HG03175 (cell line): ENCODE measurements around the gene CNOT1.

Experiments used
- ATAC-seq: cut with Tn5 transposase; IDR thresholded peaks from one replicate; pipeline ENCODE4 v1.9.1; 2021; ENCODE audit warnings: mild to moderate bottlenecking, moderate library complexity; ENCODE audit not compliant: unreplicated experiment

Gene CNOT1

GRCh38 chr16:58518980-58519368, 110.7 kb downstream of the CNOT1 start:
- no peak for ATAC-seq

DNA sequence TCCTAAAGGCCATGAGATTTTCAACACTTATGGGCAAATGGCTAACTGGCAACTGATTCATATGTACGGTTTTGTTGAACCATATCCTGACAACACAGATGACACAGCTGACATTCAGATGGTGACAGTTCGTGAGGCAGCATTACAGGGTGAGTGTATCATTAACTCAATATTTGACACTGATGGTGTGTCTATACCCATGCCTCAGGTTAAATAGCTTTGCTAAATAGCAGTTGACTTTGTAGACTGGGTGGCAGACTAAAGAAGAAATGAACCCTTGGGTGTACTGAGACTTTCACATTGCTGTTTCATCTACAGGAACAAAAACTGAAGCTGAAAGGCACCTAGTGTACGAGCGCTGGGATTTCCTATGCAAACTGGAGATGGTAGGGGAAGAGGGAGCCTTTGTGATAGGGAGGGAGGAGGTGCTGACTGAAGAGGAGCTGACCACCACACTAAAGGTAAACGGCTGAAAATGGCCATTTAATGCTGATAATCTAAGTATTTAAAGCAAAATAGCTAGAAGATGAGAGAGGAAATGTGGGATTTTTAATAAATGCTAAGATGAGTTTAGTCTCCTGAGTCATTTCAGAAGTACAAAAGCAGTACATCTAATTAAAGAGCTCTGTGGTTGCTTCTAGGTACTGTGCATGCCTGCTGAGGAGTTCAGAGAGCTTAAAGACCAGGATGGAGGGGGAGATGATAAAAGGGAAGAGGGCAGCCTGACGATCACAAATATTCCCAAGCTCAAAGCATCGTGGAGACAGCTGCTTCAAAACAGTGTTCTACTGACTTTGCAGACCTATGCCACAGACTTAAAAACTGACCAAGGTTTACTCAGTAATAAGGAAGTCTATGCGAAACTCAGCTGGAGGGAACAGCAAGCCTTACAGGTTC, 111.3 kb downstream of the CNOT1 start:
- peak; percentile 33 for ATAC-seq

DNA sequence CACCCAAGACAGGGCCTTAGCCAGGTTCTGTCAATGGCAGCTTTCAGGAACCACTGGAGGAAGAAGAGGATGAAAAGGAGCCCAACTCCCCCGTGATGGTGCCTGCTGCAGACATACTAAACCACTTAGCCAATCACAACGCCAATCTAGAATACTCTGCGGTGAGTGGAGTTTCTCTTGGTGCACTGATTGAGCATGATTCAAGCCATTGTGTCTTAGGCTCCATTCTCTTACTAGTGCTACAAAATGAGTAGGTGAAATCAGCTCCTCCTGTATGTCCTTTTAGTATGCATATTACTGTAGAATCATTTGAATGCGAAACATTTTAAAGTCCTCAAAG, 112.9 kb downstream of the CNOT1 start:
- no peak for ATAC-seq

DNA sequence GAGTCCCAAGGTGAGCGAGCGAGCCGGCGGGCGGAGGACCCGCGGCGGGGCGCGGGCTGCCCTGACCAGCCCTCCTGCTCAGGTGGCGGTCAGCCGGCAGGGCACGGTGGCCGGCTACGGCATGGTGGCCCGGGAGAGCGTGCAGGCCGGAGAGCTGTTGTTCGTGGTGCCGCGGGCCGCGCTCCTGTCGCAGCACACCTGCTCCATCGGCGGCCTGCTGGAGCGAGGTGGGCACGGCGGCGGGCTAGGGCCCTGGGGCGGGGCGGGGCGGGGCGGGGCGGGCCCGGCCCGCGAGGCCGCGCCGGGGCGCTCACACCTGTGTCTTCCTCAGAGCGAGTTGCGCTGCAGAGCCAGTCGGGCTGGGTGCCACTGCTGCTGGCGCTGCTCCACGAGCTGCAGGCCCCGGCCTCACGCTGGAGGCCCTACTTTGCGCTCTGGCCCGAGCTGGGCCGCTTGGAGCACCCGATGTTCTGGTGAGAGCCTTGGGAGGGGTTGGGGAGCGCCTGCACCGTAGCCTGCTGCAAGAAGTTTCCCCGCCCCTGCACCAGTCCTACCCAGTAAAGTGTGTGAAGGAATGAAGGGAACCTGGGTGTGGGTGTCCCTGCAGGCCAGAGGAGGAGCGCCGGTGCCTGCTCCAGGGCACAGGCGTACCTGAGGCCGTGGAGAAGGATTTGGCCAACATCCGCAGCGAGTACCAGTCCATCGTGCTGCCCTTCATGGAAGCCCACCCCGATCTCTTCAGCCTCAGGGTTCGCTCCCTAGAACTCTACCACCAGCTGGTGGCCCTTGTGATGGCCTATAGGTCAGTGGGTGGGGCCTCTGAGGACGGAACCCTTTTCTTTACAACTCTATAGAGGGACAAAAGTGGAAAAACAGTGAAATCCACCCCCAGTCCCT, 113.5 kb downstream of the CNOT1 start:
- ATAC-seq: peak; percentile 37

DNA sequence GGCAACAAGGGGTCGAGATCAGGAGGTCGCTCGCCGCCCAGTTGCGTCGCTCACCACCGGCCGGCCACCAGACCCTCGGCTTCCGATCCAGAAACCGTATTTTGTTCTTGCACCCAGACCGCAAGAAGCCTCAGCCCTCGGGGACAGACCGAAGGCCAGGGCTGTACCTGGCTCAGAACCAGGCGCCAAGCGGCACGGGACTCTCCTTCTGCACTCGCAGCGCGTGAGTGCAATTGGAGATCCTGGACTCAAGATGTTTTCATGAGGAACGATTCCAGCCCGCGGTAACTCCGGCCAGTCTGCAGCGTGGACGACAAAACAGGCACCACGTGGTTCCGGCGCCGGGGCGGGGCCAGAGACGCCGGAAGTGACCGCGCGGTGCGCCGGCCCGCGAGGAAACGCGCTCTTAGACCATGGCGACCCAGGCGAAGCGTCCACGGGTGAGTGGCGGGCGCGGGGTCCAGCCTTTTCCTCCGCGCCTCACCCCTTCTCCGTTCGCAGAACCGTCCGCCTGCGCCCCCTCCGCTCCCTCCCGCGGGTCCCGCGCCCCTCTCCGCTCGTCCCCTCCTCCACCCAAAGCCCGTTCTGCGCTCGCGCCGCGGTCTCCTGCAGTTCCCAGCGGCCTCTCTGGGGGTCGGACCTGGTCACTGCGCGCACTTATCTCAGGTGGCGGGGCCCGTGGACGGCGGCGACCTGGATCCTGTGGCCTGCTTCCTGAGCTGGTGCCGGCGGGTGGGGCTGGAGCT, 114.3 kb downstream of the CNOT1 start, which contains the start of gene SETD6:
Gene SETD6, plus strand, starts transcription at position 393 of the 746 bp plus-strand sequence. Its CDS starts 21 bp downstream, at position 414.
- peak; percentile 78 for ATAC-seq

- ATAC-seq: no peak
Measured at GRCh38 chr16:58513874-58514273, 115.8 kb downstream of the CNOT1 start.

DNA sequence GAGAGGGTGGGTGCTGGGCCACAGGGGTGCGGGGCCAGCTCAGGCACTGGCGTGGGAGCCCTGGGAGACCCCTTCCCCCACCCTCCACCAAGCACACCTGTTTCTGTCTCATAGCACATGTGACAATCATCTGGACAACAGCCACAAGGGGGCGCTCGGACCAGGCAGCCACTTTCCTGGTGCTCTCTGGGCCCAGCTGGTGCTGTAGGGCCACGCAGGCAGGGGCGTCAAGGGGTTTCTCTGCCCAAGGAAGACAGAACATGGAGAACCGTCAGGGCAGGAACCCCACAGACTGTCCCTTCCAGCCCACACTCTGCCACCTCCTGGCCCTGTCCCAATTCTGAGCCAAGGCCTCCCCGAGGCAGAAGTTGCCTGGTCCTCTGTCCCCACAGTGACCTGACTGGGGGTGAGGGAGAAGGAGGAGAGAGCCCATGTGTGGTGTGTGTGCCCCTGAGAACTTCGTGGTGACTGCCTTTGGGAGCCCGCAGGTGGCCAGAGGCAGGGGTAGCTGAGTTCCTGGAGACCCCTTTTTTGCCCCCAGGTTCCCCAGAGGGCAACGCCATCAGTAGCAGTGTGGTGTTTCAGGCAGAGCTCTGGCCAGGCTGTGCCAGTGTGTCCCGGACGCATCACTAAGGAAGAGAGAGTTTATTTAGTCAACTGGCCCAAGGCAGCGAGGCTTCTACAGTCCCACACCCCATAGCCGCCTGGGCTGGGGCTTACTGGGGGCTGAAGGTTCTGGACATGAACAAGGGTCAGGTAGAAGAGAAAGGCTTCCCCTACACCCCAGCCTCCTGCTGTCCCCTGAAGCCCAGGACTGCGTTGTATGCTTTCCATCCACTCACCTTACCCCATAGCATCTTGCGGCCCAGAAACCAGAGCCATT, 117.5 kb downstream of the CNOT1 start:
- no peak for ATAC-seq

DNA sequence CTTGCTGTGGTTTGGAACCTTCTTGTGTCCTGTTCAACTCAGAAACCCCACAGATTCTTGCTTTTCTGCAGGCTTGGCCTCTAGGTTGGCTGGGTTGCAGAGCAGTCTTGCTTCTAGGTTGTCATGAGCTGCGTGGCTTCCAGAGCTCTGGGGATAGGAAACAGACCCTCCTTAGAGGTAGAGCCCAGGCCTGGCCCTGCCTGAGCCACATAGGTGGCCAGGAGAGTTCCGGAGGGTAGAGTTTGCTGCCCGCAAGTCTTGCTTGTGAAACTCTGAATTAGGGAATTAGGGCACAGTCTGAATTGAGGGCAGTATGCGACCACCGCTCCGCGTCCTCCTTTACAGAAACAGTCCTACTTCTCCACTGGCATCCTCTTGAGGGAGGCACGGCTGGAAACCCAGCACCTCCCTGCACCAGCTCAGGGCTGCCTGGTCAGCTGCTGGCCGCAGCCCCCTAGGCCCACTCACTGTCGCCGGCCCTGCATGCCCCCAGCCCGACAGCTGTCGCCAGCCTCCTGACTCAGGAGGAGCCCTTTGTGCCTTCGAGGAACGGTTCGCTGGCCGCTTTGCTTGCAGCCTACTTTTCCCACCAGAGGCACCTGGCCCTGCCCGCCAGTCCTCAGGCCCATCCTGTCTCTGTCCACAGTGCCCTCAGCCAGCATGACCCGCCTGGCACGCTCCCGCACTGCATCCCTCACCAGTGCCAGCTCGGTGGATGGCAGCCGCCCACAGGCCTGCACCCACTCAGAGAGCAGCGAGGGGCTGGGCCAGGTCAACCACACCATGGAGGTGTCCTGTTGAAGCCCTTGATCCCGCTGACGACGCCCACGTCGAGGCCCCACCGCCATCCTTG, 118.6 kb downstream of the CNOT1 start:
- ATAC-seq: no peak

GRCh38 chr16:58510097-58510775, 119.4 kb downstream of the CNOT1 start:
- no peak for ATAC-seq

- ATAC-seq: no peak
Measured at GRCh38 chr16:58509256-58510096, 120.2 kb downstream of the CNOT1 start.

GRCh38 chr16:58508671-58509251, 120.9 kb downstream of the CNOT1 start:
- no peak for ATAC-seq

- no peak for ATAC-seq
Measured at GRCh38 chr16:58507963-58508670, 121.5 kb downstream of the CNOT1 start.

DNA sequence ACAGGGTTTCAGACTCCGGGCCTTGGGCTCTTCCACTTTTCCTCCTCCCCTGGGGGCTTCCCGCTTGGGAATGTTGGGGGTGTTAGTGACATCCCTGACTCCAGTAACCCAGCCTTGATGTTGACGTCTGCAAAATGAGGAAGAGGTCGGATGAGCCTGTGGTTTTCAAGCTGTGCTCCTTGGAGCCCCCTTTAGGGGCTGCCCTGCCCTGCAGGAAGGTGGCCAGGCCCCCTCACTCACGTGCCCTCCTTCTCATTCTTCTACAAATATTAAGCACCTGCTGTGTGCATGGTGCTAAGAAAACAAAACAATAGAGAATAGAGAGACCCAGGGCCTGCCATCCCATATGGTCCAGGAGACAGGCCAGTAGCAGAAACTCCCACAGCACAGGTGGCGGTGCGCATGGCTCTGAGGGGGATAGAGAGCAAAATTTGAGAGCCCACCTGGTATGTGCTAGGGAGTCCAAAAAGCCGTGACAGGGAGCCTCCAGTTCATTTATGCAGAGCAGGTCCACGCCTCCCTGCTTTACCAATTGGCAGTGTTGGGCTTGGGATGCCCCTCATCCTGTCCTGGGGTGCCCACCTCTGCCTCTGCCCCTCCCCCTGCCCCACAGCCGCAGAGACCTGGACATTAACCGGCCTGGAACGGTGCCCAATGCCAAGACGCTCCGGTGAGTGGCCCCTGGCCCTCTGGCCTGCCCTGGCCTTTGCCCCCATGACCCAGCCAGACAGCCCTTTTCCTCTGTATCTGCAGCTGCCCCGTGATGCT, 122.2 kb downstream of the CNOT1 start:
- ATAC-seq: no peak

- ATAC-seq: no peak
Measured at GRCh38 chr16:58506241-58507194, 123.1 kb downstream of the CNOT1 start.
